GM12878 (cell line): Measurements from ENCODE around the gene TAF11L4. TPM values are rescaled to one million over a fixed set of nuclear protein-coding genes. Genes with fewer than 3 reads are reported as not detected.

Source experiments
- ATAC-seq: fragments of 200-7000 bp; cut with Tn5 transposase; 3 replicates; pipeline ENCODE4 v1.9.1; 2020; ENCODE audit warnings: mild to moderate bottlenecking, moderate library complexity
- BruUV-seq: library from RNA; stranded (reverse); fragments of 400-500 nt; replicated peaks from 2 replicates; lab custom pipeline; 2021; lab: Mats Ljungman, UMichigan
- CTCF ChIA-PET: fragments of 300-600 bp; sonication (Branson Sonifier 250); formaldehyde crosslinking; extraction: SDS; loops from one replicate; lab custom pipeline; 2021; ENCODE audit warnings: inconsistent platforms; lab: Yijun Ruan, JAX
- POLR2A ChIA-PET: fragments of 350-600 bp; formaldehyde crosslinking; extraction: SDS; loops from one replicate; lab custom pipeline; 2021; ENCODE audit warnings: inconsistent platforms; lab: Charles Lee
- RAD21 ChIA-PET: fragments of 300-600 bp; sonication (Branson Sonifier 250); formaldehyde crosslinking; loops from one replicate; lab custom pipeline; 2023; ENCODE audit warnings: antibody characterized with exemption; ENCODE audit not compliant: unreplicated experiment; lab: Charles Lee
- SMC1A ChIA-PET: fragments of 300-600 bp; sonication (Branson Sonifier 250); formaldehyde crosslinking; loops from one replicate; lab custom pipeline; 2023; ENCODE audit not compliant: unreplicated experiment, uncharacterized antibody; lab: Charles Lee
- DNase-seq: peaks from one replicate; pipeline ENCODE4 v3.0.0-alpha.2; 2011; ENCODE audit warnings: low read depth, low spot score
- FAIRE-seq: peaks from 3 replicates; lab custom pipeline; 2011; peaks lifted over from hg19 to GRCh38; lab: Jason Lieb, UNC
- H2AFZ ChIP-seq: 2 replicates; pipeline ENCODE4 v1.6.0; 2011; ENCODE audit warnings: low read depth, low read length, control low read depth; ENCODE audit not compliant: control insufficient read depth
- H3K27ac ChIP-seq: 2 replicates; pipeline ENCODE4 v1.5.1; 2011; ENCODE audit warnings: control low read depth; ENCODE audit not compliant: control insufficient read depth, insufficient read depth
- H3K27me3 ChIP-seq, 2 experiments: replicated peaks in 1 of 2; 2 replicates each; pipeline versions ENCODE4 v1.6.0 to v1.6.1; 2011; ENCODE audit warnings: low read length in 1 of 2; ENCODE audit not compliant: control insufficient read depth in 2 of 2, insufficient read depth in 2 of 2
- H3K36me3 ChIP-seq, 2 experiments: 2 replicates each; pipeline ENCODE4 v1.5.1; 2011; ENCODE audit warnings: low read length in 1 of 2; ENCODE audit not compliant: control insufficient read depth in 2 of 2, insufficient read depth in 2 of 2
- H3K4me1 ChIP-seq: 2 replicates; pipeline ENCODE4 v1.6.1; 2011; ENCODE audit warnings: mild to moderate bottlenecking, low read length, moderate library complexity, mixed read lengths; ENCODE audit not compliant: control insufficient read depth, insufficient read depth
- H3K4me2 ChIP-seq: 2 replicates; pipeline ENCODE4 v1.6.0; 2011; ENCODE audit warnings: control low read depth; ENCODE audit not compliant: control insufficient read depth, insufficient read depth
- H3K4me3 ChIP-seq: fragments of 200-600 bp; sonication (generic); 2 replicates; pipeline ENCODE4 v1.5.1; 2016
- H3K79me2 ChIP-seq: 2 replicates; pipeline ENCODE4 v1.6.0; 2011; ENCODE audit warnings: low read length; ENCODE audit not compliant: control insufficient read depth, insufficient read depth
- H3K9ac ChIP-seq: 2 replicates; pipeline ENCODE4 v1.8.0; 2011; ENCODE audit warnings: low read length, control low read depth, mixed read lengths; ENCODE audit not compliant: control insufficient read depth, insufficient read depth
- H3K9me3 ChIP-seq: replicated peaks from 3 replicates; pipeline ENCODE4 v1.5.1; 2011; ENCODE audit warnings: mild to moderate bottlenecking, low read length; ENCODE audit not compliant: control insufficient read depth, insufficient read depth
- H4K20me1 ChIP-seq: 2 replicates; pipeline ENCODE4 v1.6.0; 2011; ENCODE audit not compliant: control insufficient read depth, insufficient read depth
- BMI1 ChIP-seq: fragments of 450-650 bp; IDR thresholded peaks from 2 replicates; pipeline ENCODE4 v1.6.1; 2016; ENCODE audit warnings: mild to moderate bottlenecking, moderate library complexity, borderline replicate concordance
- CHD4 ChIP-seq: fragments of 200-600 bp; sonication (generic); IDR thresholded peaks from 2 replicates; pipeline ENCODE4 v1.6.1; 2016; ENCODE audit warnings: mild to moderate bottlenecking
- DPF2 ChIP-seq: fragments of 450-650 bp; IDR thresholded peaks from 2 replicates; pipeline ENCODE4 v1.6.1; 2017; ENCODE audit warnings: mild to moderate bottlenecking
- ETV6 ChIP-seq, 2 experiments: fragments of 450-650 bp in 1 of 2; IDR thresholded peaks in 1 of 2; conservative IDR thresholded peaks in 1 of 2; 2 replicates each; pipeline ENCODE4 v1.6.1; 2014; ENCODE audit warnings: antibody characterized with exemption in 1 of 2, borderline replicate concordance in 1 of 2, low read depth in 1 of 2, mild to moderate bottlenecking in 1 of 2, moderate library complexity in 1 of 2
- EZH2 ChIP-seq: IDR thresholded peaks from 2 replicates; pipeline ENCODE4 v1.6.1; 2012; ENCODE audit warnings: low read depth, mild to moderate bottlenecking, control low read depth, inconsistent platforms, low read length, borderline replicate concordance; ENCODE audit not compliant: control insufficient read depth
- HCFC1 ChIP-seq: fragments of 150-350 bp; IDR thresholded peaks from 2 replicates; pipeline ENCODE4 v1.6.1; 2014; ENCODE audit warnings: low read length
- LARP7 ChIP-seq: fragments of 450-650 bp; IDR thresholded peaks from 2 replicates; pipeline ENCODE4 v1.6.1; 2017; ENCODE audit warnings: mild to moderate bottlenecking
- MAX ChIP-seq: IDR thresholded peaks from 2 replicates; pipeline ENCODE4 v1.6.1; 2012; ENCODE audit warnings: low read depth, low read length, improper control_type of control experiment
- MEF2B ChIP-seq: fragments of 450-650 bp; IDR thresholded peaks from 2 replicates; pipeline ENCODE4 v1.6.1; 2018; ENCODE audit warnings: mild to moderate bottlenecking, moderate library complexity; ENCODE audit not compliant: partially characterized antibody, poor library complexity, severe bottlenecking
- NFXL1 ChIP-seq: fragments of 450-650 bp; IDR thresholded peaks from 2 replicates; pipeline ENCODE4 v1.6.1; 2017; ENCODE audit warnings: antibody characterized with exemption, mild to moderate bottlenecking, borderline replicate concordance
- RB1 ChIP-seq: fragments of 450-650 bp; formaldehyde crosslinking; IDR thresholded peaks from 2 replicates; pipeline ENCODE4 v1.6.1; 2017; ENCODE audit warnings: mild to moderate bottlenecking, borderline replicate concordance
- RBBP5 ChIP-seq: fragments of 200-600 bp; sonication (generic); conservative IDR thresholded peaks from 2 replicates; pipeline ENCODE4 v1.6.1; 2016
- RCOR1 ChIP-seq: conservative IDR thresholded peaks from 2 replicates; pipeline ENCODE4 v1.6.1; 2012; ENCODE audit warnings: low read depth, low read length, improper control_type of control experiment
- RELA ChIP-seq: fragments of 450-650 bp; IDR thresholded peaks from 2 replicates; pipeline ENCODE4 v1.8.0; 2014; ENCODE audit warnings: borderline replicate concordance; ENCODE audit not compliant: partially characterized antibody
- STAT1 ChIP-seq: fragments of 450-650 bp; conservative IDR thresholded peaks from 2 replicates; pipeline ENCODE4 v1.6.1; 2014; ENCODE audit warnings: antibody characterized with exemption, mild to moderate bottlenecking
- TCF3 ChIP-seq: IDR thresholded peaks from 2 replicates; pipeline ENCODE4 v1.6.1; 2012; ENCODE audit warnings: low read depth, mild to moderate bottlenecking, low read length, borderline replicate concordance; ENCODE audit not compliant: insufficient read depth
- TCF7 ChIP-seq: IDR thresholded peaks from 2 replicates; pipeline ENCODE4 v1.6.1; 2014; ENCODE audit warnings: antibody characterized with exemption, borderline replicate concordance
- USF2 ChIP-seq: IDR thresholded peaks from 2 replicates; pipeline ENCODE4 v1.6.1; 2011; ENCODE audit warnings: low read depth, low read length, improper control_type of control experiment, borderline replicate concordance
- ZSCAN29 ChIP-seq: fragments of 450-650 bp; IDR thresholded peaks from 2 replicates; pipeline ENCODE4 v1.6.1; 2017; ENCODE audit warnings: mild to moderate bottlenecking, moderate library complexity
- WGBS: methylation state at CpG from one replicate; pipeline ENCODE4 v1.1.6; 2016; ENCODE audit warnings: low lambda C conversion rate; ENCODE audit not compliant: insufficient replicate concordance, insufficient coverage; ENCODE audit errors: missing lambda C conversion rate; 5-methylcytosine and 5-hydroxymethylcytosine counted together
- in situ Hi-C: fragments of 300-500 bp; cut with MboI; formaldehyde crosslinking; loops from 9 replicates; pipeline ENCODE4 v1.14.3; 2018; ENCODE audit warnings: mixed read lengths
- intact Hi-C: fragments of 100-400 bp; cut with micrococcal nuclease; formaldehyde crosslinking; loops from one replicate; pipeline ENCODE4 v1.14.2; 2022; ENCODE audit not compliant: unreplicated experiment
- polyA plus RNA-seq, 11 experiments: library from polyadenylated mRNA; depleted of rRNA in 4 of 11; unstranded in 6 of 11; stranded (reverse) in 5 of 11; fragments of >200 nt; fragmentation: Nextera tagmentation in 4 of 11; fragmentation: Illumina TruSeq in 1 of 11; extraction: Ambion mirVana in 4 of 11; extraction: Trizol in 1 of 11; gene quantifications; 1 replicate in 1 of 11; 2 replicates in 10 of 11; pipeline versions ENCODE4 v1.2.1 to v1.2.3, GENCODE V29; 2011 to 2016; ENCODE audit warnings: inconsistent platforms in 2 of 11, missing spikeins in 2 of 11, low read depth in 1 of 11
- total RNA-seq, 4 experiments: library from RNA; depleted of rRNA in 3 of 4; stranded (reverse); fragments of >200 nt in 3 of 4; fragmentation: Illumina TruSeq in 1 of 4; extraction: Trizol in 1 of 4; gene quantifications; 2 replicates each; pipeline versions ENCODE4 v1.2.1 to v1.2.3, GENCODE V29; 2013 to 2021
- TF ChIP-seq, protein P1 (sequence below), 3 experiments: IDR thresholded peaks in 2 of 3; conservative IDR thresholded peaks in 1 of 3; 2 replicates each; pipeline ENCODE4 v1.5.1; 2011; ENCODE audit warnings: low read depth in 3 of 3, low read length in 3 of 3, mild to moderate bottlenecking in 3 of 3, control low read depth in 2 of 3, moderate library complexity in 2 of 3, inconsistent platforms in 1 of 3, mixed read lengths in 1 of 3; ENCODE audit not compliant: control insufficient read depth in 2 of 3, insufficient read depth in 1 of 3; ENCODE audit errors: extremely low read depth in 1 of 3

Gene TAF11L4
- total and polyA plus RNA-seq, 10 of the 15 experiments (the other 5 are each of a cell fraction or from before 2014, with no cell fraction given): not detected

- Histone ChIP-seq H3K9me3 (no peaks in the 10 kb centered on the region; the same call in 2 of the 3 replicates), H2AFZ (no peak overlapping the region), H3K36me3 (no peaks in the 10 kb centered on the region), H3K4me1 (no peaks in the 10 kb centered on the region), H3K9ac (no peak overlapping the region)
- CTCF ChIA-PET: no interaction called here
- FAIRE-seq: no peak
- SMC1A ChIA-PET: no interaction called here
- TF ChIP-seq BMI1 (no peak), RB1 (no peak), MAX (no peak), LARP7 (no peak), ZSCAN29 (no peak), USF2 (no peak), CHD4 (no peak), NFXL1 (no peak), MEF2B (no peak), RBBP5 (no peak), EZH2 (no peak), RCOR1 (no peak), RELA (no peak), ETV6 (conservative IDR thresholded peaks at IDR 0.05 in 1 of 2, IDR thresholded peaks at IDR 0.05 in 1 of 2; ENCODE audit: borderline replicate concordance in 1 of 2, low read depth in 1 of 2) (no peak), TCF7 (no peak), TCF3 (no peak), HCFC1 (no peak), DPF2 (no peak), STAT1 (no peak)
- TF ChIP-seq, protein P1, sequence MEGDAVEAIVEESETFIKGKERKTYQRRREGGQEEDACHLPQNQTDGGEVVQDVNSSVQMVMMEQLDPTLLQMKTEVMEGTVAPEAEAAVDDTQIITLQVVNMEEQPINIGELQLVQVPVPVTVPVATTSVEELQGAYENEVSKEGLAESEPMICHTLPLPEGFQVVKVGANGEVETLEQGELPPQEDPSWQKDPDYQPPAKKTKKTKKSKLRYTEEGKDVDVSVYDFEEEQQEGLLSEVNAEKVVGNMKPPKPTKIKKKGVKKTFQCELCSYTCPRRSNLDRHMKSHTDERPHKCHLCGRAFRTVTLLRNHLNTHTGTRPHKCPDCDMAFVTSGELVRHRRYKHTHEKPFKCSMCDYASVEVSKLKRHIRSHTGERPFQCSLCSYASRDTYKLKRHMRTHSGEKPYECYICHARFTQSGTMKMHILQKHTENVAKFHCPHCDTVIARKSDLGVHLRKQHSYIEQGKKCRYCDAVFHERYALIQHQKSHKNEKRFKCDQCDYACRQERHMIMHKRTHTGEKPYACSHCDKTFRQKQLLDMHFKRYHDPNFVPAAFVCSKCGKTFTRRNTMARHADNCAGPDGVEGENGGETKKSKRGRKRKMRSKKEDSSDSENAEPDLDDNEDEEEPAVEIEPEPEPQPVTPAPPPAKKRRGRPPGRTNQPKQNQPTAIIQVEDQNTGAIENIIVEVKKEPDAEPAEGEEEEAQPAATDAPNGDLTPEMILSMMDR (IDR thresholded peaks at IDR 0.05 in 2 of 3, conservative IDR thresholded peaks at IDR 0.05 in 1 of 3; ENCODE audit: control insufficient read depth in 2 of 3, extremely low read depth in 1 of 3, insufficient read depth in 1 of 3, low read depth in 3 of 3, low read length in 3 of 3): no peak
- TF ChIP-seq, all 136 proteins: peak for 0
- 33% methylated on average over 1 of the region's 1 CpG for WGBS
- H3K4me3 ChIP-seq: no peak overlapping the region
- H3K4me2 ChIP-seq: no peak overlapping the region
- H3K27ac ChIP-seq: no peak overlapping the region
- intact Hi-C loops: loop anchor here (10.0 kb wide), 1 partner anchor 272 kb away; the partner anchor contains the start of gene BASP1
- RAD21 ChIA-PET: no interaction called here
- no peaks in the 10 kb centered on the region; a peak in 1 of 4 replicates for H3K27me3 ChIP-seq
- in situ Hi-C loops: no loop called here
- ATAC-seq: no peak
- H3K79me2 ChIP-seq: no peaks in the 10 kb centered on the region
- POLR2A ChIA-PET: no interaction called here
- DNase-seq: no peak
- BruUV-seq: no TSS peak
- no peaks in the 10 kb centered on the region for H4K20me1 ChIP-seq
These were observed 34.5 kb upstream of the TAF11L4 start for GRCh38 chr5:17487174-17487512.
